ENCODE results near the gene SLC35A2.

- no peak for TF ChIP-seq EZH2phosphoT487 (IDR thresholded peaks at IDR 0.05; ENCODE audit: low read depth, severe bottlenecking, unreplicated experiment)
- TF ChIP-seq CTCF (IDR thresholded peaks at IDR 0.05; ENCODE audit: poor library complexity): no peak
These were observed 12.4 kb downstream of the SLC35A2 start for GRCh38 chrX:48899078-48899410.
